GDM1 (cell line): ENCODE data around the gene BRSK1.

ENCODE experiments used
- DNase-seq: peaks from one replicate; lab custom pipeline; 2025; lab: John Stamatoyannopoulos, UW

BRSK1 gene

GRCh38 chr19:55353803-55354697 lies 70.3 kb downstream of the BRSK1 start:
- DNase-seq = peak; percentile 42

- no peak for DNase-seq
These were observed 71.0 kb downstream of the BRSK1 start, which contains the start of gene COX6B2 for GRCh38 chr19:55354698-55355212. COX6B2 (minus strand) TSS chr19:55354719; CDS start chr19:55354521, 198 bp downstream.

DNA sequence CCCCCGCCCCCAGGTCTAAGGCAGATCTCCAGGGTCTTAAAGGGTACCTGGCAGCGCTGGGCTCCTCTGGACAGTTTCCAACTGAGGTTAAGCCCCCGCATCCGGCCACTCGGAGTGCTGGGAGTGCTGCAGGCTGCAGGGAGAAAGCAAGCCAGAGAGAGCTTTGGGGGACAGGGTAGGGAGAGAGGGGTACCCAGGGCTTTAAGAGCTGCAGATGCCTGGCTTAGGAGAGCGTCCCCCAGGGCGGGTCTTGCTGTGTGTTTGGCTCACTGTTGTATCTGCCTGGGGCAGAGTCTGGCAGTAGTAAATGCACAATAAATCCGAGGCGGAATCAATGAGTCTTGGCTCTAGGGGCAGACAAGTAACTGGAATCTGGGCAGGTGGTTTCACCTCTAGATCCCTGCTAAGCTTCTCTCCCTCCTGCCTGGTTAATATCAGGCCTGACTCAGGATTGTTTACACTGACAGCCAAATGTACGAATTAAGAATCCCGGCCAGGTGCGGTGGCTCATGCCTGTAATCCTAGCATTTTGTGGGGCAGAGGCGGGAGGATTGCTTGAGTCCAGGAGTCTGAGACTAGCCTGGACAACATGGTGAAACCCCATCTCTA lies 71.5 kb downstream of the BRSK1 start:
- no peak for DNase-seq

- no peak for DNase-seq
These were observed 74.7 kb downstream of the BRSK1 start for GRCh38 chr19:55358493-55358892.

DNA sequence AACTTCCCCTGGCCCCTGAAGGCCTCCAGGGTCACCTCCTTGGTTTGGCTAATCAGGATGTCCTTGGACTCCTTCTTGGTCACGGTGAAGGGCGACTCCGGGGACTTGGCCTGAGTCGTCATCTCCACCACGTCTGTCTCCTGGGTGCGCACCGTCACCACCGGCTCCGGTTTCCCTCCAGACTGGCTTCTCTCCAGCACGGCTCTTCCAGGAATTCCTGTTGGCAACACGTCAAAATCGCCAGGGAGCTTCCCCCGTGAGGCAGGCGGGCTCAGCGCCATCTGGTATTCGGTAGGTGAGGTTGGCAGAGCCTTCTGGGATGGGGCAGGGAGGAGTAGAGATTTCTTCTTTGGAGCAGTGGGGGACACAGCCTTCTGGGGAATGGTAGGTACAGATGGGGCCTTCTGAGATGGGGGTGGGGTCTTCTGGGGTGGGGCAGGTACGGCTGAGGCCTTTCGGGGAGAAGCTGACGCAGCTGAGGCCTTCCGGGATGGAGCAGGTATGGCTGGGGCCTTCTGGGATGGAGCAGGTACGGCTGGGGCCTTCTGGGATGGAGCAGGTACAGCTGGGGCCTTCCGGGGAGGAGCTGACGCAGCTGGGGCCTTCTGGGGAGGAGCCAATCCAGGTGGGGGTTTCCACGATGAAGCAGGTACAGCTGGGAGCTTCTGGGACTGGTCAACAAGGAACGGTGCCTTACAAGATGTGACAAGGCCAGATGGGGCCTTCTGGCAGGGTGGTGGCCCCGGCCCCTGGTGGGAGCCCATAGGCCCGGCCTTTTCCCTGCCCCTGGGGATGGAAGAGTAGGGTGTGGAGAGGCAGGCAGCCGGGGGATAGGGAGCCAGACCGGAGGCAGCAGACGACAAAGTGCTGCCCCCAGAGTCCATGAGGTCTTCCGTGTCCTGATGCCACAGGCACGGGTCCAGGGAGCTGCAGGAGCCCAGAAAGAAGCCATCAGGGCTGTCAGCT lies 75.4 kb downstream of the BRSK1 start:
- DNase-seq = no peak

- DNase-seq = no peak
These were observed 77.1 kb downstream of the BRSK1 start for GRCh38 chr19:55360902-55361301.
